PFSK-1 (cell line): ENCODE data around the gene PCP2.

Experiments
- POLR2AphosphoS5 ChIP-seq: IDR thresholded peaks from 2 replicates; pipeline ENCODE4 v1.6.1; 2012; ENCODE audit warnings: low read depth, mild to moderate bottlenecking, control low read depth, low read length, moderate library complexity
- TAF1 ChIP-seq: IDR thresholded peaks from 2 replicates; pipeline ENCODE4 v1.6.1; 2012; ENCODE audit warnings: low read length, control low read depth, borderline replicate concordance; ENCODE audit not compliant: insufficient read depth
- TF ChIP-seq, protein P1 (sequence below), 2 experiments: IDR thresholded peaks; 2 replicates each; pipeline versions ENCODE4 v1.6.1 to v1.8.0; 2011 to 2012; ENCODE audit warnings: low read depth in 2 of 2, low read length in 2 of 2, control low read depth in 1 of 2, inconsistent platforms in 1 of 2, mild to moderate bottlenecking in 1 of 2, moderate library complexity in 1 of 2; ENCODE audit not compliant: insufficient read depth in 1 of 2

DNA sequence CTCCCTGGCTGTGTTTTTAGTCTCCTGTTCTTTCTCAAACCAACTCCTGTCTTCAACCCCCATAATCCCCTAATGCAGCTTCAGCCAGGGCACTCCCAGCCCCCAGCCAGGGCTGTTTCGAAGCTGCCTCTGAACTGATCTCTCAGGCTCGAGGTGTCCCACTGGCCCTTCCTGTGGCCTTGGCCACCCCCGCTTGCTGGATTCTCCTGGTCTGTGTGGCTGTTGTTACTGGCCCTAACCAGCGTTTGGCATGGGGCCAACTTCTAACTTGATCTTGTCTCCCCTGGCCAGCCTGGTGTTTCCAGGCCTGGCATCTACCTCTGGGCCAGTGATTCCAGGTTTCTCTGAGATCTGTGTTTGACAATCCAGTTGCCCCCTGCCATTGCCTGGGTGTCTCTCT lies 15.2 kb downstream of the PCP2 start:
- TF ChIP-seq POLR2AphosphoS5, result no peak
- TF ChIP-seq, protein P1, sequence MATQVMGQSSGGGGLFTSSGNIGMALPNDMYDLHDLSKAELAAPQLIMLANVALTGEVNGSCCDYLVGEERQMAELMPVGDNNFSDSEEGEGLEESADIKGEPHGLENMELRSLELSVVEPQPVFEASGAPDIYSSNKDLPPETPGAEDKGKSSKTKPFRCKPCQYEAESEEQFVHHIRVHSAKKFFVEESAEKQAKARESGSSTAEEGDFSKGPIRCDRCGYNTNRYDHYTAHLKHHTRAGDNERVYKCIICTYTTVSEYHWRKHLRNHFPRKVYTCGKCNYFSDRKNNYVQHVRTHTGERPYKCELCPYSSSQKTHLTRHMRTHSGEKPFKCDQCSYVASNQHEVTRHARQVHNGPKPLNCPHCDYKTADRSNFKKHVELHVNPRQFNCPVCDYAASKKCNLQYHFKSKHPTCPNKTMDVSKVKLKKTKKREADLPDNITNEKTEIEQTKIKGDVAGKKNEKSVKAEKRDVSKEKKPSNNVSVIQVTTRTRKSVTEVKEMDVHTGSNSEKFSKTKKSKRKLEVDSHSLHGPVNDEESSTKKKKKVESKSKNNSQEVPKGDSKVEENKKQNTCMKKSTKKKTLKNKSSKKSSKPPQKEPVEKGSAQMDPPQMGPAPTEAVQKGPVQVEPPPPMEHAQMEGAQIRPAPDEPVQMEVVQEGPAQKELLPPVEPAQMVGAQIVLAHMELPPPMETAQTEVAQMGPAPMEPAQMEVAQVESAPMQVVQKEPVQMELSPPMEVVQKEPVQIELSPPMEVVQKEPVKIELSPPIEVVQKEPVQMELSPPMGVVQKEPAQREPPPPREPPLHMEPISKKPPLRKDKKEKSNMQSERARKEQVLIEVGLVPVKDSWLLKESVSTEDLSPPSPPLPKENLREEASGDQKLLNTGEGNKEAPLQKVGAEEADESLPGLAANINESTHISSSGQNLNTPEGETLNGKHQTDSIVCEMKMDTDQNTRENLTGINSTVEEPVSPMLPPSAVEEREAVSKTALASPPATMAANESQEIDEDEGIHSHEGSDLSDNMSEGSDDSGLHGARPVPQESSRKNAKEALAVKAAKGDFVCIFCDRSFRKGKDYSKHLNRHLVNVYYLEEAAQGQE (IDR thresholded peaks at IDR 0.05; ENCODE audit: insufficient read depth in 1 of 2, low read depth in 2 of 2, low read length in 2 of 2), result no peak
- TF ChIP-seq TAF1, result no peak
